Fibroblast of villous mesenchyme (primary cell): ENCODE data around the gene ATF5. TPM values are rescaled to one million over a fixed set of nuclear protein-coding genes. Genes with fewer than 3 reads are reported as not detected.

ENCODE experiments used
- DNase-seq: peaks from one replicate; pipeline ENCODE4 v3.0.0-alpha.2; 2010; ENCODE audit warnings: low read depth
- H3K4me3 ChIP-seq: 2 replicates; pipeline ENCODE4 v1.5.1; 2011; ENCODE audit warnings: low read depth, mild to moderate bottlenecking, low read length
- CTCF ChIP-seq: IDR thresholded peaks from 2 replicates; pipeline ENCODE4 v1.5.1; 2012; ENCODE audit warnings: low read depth, mild to moderate bottlenecking, low read length; ENCODE audit not compliant: insufficient read depth
- total RNA-seq: library from RNA; depleted of rRNA; stranded (reverse); fragments of >200 nt; gene quantifications from 2 replicates; pipeline ENCODE4 v1.2.3, GENCODE V29; 2012

ATF5 gene
- total RNA-seq, 1 donor, result 8.2 TPM

- no peak for TF ChIP-seq CTCF
- H3K4me3 ChIP-seq, result no peak overlapping the region
- DNase-seq, result no peak
Observed at GRCh38 chr19:49916839-49917733, 11.9 kb upstream of the ATF5 start.

GRCh38 chr19:49918089-49918488, 10.9 kb upstream of the ATF5 start:
- H3K4me3 ChIP-seq, result no peak overlapping the region
- TF ChIP-seq CTCF, result no peak
- no peak for DNase-seq

DNA sequence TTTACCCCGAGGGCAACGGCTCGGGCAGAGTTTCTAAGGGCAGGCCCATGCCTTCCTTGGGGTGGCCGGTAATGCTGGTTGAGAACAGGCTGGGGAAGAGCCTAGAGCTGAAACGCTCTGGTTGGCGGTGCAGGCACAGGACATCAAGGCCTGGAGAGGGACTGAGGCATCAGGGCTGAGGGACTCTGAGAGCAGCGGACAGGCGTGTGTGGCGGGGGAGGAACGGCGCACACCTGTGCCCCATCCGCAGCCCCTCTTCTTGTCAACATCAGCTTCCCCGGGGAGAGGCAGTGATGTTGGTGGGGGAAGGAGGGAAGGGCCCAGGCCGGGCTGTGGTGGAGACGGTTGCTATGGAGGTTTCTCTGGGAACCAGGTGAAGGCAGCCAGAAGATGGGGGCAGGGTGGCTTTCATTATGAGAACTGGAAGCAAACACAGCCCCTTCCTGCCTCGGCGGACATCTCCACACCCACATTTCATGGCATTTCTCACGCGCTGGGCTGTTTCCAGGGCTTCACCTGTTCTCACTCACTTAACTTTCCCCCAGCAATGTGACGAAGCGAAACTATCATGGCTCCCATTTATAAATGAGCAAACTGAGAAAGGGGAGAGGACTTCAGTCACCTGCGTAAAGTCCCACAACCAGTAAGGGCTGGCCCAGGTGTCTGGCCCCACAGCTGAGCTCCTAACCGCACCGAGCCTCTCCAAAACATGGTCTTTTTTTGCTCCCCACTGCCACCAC, 8.2 kb upstream of the ATF5 start:
- H3K4me3 ChIP-seq, result no peak overlapping the region
- no peak for DNase-seq
- no peak for TF ChIP-seq CTCF

DNA sequence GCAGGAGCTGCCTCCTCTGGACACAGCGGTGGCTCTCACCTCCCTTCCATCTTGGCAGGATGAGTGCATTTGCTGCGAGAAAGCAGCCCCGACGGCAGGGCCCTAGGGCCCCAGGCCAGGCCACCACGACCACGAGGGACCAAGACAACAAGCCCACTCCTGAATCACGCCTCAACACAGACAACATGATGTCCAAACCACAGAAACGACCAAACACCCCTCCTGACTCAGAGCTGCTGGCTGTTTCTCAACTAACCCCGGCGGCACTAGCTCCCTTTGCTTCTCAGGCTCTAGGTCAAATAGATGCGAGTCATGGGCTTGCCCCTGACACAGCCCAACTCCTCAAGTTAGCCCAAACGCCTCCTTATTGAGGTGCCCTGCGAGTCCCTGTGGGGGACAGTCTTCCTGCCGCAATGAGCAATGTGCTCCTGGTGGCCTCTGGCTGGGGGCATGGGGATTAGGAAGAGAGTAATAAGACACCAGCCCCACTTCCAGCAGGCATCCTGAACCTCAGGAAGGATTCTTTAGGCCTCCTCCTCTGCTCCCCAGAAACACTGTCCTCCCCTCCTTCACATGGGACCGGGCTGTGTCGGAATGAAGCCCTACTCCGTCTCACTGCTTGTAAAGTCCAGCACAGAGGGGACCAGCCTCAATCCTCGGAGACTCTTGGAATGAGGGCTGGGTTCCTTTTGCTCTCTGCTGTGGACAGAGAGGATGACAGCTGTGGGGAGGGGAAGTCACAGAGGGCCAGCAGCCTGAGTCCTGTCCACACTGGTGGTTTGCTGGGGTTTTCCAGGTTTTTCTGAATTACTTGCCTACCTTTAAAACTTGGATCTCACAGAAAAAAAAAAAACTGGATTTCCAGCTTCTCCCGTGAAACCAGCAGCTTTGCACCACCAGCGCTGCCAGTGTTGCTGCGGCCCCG, 6.9 kb upstream of the ATF5 start:
- H3K4me3 ChIP-seq, result no peak overlapping the region
- TF ChIP-seq CTCF, result no peak
- peak; percentile 71 for DNase-seq

DNA sequence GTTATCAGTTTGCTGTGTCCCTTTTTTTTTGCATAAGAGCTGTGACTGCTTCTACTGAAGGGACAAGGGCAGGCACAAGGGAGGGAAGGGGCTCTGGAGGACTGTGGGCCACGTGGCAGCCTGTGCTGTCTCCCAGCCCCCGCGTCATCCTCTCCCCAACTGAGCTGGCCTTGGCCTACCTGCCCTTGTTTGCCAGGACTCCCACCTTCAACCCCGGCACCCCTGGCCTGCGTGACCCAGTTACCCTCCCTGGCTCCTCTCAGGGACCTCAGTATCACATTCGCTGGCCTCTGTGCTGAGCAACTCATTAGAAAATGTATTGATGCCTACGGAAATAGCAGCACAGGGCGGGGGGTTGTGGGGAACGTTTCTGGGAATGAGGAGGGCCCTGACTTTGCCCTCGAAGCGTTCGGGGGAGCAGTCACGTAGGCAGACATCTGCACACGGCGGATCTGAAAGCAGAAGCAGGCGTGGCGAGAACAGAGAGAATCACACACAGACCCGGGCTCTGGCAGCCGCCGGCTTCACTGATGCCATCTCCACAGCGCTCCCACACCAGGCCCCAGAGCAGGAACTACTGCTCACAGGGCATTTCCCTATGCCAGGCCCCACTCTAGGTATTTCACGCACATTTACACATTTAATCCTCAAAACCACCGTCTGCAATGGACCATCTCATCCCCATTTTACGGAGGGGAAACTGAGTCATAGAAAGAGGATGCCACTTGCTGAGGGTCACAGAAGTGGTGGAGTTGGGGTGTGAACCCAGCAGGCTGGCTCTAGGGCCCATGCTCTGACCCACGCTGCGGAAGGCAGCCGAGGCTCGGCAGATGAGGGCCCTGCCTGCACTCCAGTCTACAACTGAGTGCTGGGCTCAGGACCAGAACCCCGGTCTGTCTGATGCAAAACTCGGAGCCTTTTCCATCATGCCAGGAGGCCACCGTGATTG, 5.7 kb upstream of the ATF5 start:
- DNase-seq, result no peak
- H3K4me3 ChIP-seq, result no peak overlapping the region
- TF ChIP-seq CTCF, result no peak
